Skin epidermis (tissue), 12 donors: ENCODE measurements around the gene CYP2J2.
"Not testable (repeated sequence)": the region's sequence is repeated elsewhere in the genome, so short reads cannot be mapped to it uniquely, and the experiment has no call there.

Experiments used
- H3K27ac ChIP-seq, 21 experiments: fragments of 200-600 bp; sonication (generic) in 11 of 21; one replicate each; pipeline ENCODE4 v1.5.0; 2020; ENCODE audit warnings: mild to moderate bottlenecking in 3 of 21, inconsistent platforms in 2 of 21, moderate library complexity in 2 of 21
- H3K4me3 ChIP-seq, 7 experiments: fragments of 200-600 bp; sonication (generic) in 2 of 7; one replicate each; pipeline ENCODE4 v1.5.0; 2020; ENCODE audit warnings: inconsistent platforms in 2 of 7, mild to moderate bottlenecking in 2 of 7, moderate library complexity in 1 of 7

CYP2J2 gene

DNA sequence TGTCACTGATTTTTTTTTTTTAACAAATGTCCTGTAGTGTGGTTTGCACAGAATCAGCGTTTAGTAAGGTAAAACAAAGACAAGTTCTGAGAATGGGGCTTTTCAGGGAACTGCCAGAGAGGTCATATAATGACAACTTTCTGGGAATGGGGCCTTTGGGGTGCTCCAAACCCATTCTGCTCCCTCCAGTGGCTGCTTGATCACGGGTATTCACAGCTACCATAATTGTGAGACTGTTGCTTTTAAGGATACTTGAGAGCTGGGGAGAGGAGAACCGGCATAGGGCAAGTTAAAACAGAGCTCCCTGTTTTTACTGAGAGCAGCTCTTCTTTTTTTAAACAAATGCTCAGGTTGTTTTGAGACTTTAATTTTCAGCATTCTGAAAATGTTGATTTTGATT is 48.2 kb downstream of the CYP2J2 start:
- Histone ChIP-seq H3K27ac (no peak overlapping the region), H3K4me3 (no peak overlapping the region)

DNA sequence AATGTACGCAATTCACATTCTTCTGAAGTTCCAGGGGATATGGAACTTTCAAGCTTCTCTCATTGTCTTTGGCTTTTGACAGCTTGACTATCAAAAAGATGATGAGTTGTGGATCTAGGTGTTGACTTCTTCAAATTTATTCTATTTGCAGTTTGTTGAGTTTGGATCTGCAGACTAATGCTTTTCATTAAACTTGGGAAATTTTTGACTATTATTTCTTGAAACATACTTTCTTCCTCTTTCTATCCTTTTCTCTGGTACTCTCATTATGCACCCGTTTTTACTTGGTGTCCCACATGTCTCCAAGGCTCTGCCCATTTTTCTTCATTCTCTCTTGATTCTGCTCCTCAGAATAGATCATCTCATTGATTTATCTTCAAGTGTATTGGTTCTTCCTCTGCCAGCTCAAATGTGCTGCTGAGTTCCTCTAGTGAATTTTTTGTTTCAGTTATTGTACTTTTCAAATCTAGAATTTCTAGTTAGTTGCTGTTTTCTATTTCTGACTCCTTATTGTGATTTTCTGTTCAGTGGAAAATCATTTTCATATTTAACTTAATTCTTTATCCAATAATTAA is 49.4 kb downstream of the CYP2J2 start:
- Histone ChIP-seq H3K27ac (no peak overlapping the region), H3K4me3 (no peak overlapping the region)

DNA sequence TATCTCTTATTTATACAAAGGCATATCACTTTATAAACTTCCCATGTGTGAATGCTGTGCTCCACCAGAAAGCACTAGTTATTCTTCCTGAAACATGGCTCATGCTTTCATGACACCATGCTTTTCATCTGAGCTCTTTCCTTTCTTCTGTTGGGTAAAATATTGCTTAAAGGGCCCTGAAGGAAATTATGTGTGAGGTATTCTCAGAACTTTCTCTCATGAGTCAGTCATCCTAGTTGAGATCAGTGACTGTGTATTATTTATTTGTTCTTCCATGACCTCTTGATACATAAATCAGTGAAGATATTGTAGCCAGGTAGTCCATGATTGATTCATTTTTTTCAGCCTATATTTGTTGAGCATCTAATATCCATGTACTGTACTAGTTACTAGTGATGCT is 54.8 kb downstream of the CYP2J2 start:
- Histone ChIP-seq H3K27ac (no peak overlapping the region), H3K4me3 (no peak overlapping the region)

DNA sequence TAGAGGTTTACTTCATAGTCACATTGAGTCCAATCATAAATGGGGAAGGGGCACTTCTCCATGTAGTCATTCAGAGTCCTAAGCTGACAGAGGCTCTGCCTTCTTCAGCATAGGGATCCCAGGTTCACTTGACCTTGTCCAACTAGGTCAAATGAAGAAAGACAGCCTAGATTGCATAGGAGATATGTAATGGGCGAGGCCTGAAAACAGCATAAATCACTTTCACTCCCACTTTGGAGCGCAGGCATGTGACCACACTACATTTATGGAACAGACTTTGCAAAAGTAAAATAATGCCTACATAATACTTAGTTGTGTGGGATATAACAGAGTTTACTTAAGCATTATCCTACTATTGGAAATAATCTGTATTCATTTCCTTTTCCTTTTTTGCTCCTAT is 60.1 kb downstream of the CYP2J2 start:
- no peak overlapping the region for H3K27ac ChIP-seq
- H3K4me3 ChIP-seq = no peak overlapping the region

DNA sequence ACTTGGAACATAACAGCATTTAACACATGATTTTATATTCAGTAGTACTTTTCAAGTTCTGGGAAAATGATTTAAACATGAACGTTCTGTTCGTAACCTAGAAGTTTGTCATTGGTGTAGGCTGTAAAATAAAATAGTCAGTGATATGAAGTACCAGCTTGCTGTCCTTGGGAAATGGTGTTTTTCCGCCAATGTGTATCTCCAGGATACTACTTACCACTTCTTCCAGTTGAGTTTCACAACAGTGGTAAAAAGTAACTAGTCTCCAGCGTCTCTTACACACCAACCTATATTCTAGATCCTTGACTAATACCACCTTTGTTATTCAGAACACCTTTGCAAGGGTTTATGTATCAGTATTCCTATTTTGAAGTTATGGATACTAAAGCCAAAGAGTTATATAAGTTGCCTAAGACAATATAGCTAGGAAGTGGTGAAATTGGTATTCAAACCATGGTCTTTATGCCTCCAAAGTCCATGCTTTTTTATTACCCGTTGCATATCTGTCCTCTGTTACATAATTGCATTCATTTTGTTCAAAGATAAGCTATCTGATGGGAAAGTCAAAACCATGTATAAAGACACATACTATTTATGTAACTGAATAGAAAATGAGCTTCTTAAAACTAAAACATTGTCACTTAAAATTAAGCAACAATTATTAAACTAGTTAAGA is 68.8 kb downstream of the CYP2J2 start:
- H3K27ac ChIP-seq = no peak overlapping the region
- H3K4me3 ChIP-seq = no peak overlapping the region

DNA sequence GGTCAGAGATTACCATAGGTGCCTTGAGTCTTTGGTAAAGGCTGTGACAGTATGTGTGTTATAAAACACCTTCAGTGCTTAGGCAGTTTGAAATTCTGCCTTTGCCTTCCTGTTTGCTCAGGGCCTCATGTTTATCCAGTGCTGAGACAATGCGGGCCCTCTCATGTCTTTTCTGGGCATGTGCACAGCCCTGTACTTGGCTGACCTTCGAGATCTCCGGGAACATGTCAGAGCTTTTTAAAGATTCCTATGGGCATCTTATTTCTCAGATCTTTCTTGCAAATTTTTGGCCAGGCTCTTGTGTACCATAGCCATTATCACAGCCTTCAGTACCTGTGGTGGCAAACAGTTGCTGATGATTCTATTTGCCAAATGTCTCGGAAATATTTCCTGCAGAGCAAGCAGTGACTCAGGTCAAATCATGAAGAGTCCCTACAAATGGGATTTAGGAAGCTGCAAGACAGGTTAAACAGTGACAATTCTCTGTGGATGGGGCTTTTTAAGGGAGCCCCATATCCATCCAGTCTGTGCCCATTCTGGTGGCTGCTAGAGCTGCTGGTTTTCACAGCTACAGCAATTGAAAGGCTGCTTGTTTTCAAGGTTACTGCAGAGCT is 69.7 kb downstream of the CYP2J2 start:
- no peak overlapping the region for H3K27ac ChIP-seq

DNA sequence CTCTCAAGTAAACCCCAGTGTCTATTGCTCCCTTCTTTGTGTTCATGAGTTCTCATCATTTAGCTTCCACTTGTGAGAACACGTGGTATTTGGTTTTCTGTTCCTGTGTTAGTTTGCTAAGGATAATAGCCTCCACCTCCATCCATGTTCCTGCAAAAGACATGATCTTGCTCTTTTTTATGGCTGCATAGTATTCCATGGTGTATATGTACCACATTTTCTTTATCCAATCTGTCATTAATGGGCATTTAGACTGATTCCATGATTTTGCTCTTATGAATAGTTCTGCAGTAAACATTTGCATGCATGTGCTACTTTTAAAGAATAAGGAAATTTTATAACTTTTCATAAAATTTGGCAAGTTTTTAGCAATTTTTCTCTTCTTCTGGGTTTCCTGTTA is 71.3 kb downstream of the CYP2J2 start:
- H3K27ac ChIP-seq, H3K4me3 ChIP-seq: not testable (repeated sequence)

More for the DNA sequence above, 69.7 kb downstream of the CYP2J2 start:
- H3K4me3 ChIP-seq = no peak overlapping the region

DNA sequence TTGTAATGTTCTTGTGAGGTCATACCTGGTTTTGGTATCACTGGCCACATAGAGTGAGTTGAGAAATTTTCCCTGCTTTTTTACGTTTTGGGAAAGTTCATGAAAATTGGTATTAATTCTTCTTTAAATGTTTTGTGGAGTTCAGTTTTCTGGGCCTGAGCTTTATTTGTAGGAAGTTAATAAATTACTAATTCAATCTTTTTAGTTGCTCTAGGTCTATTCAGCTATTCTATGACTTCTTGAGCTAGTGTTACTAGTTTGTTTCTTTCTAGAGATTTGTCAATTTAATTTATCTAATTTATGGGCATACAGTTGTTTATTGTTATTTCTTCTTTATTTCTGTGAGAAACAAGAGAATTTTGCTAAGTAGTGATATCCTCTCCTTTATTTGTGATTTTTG is 74.5 kb downstream of the CYP2J2 start:
- Histone ChIP-seq H3K4me3 (no peak overlapping the region), H3K27ac (no peak overlapping the region)

DNA sequence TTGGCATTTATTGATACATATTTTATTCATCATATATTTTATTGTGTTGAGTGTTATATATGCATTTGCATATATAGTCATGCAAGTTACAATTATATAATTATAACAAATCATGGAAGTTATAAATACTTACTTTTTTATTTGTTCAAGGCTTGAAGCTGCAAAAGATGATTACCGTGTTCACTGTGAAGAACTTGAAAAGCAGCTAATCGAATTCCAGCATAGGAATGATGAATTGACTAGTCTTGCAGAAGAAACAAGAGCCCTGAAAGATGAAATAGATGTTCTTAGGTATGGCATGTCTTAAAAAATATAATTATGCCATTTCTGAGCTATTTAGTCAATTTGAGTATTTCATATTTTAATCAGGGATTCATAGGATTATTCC is 79.7 kb downstream of the CYP2J2 start:
- no peak overlapping the region for H3K4me3 ChIP-seq
- no peak overlapping the region for H3K27ac ChIP-seq

DNA sequence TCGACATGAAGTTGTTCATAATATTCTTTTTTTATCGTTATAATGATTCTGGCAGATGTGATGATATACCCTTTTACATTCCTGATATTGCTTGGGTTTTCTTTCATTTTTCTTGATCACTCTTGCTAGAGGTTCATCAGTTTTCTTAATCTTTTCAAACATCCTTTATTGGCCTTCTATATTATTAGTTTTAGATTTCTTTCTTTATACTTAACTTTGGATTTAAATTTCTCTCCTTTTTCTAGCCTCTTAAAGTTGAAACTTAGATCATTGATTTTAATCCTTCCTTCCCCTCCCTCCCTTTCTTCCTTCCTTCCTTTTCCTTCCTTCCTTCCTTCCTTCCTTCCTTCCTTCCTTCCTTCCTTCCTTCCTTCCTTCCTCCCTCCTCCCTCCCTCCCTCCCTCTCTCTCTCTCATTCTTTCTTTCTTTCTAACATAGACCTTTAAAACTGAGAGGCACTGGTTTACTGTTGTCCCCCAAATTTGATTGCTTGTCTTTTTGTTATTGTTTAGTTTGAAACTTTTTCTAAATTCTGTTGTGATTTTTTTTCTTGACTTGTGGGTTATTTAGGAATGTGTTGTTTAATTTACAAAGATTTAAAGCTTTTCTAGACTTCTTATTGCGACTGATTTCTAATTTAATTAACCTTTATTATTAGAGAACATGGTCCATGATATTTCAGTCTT is 80.2 kb downstream of the CYP2J2 start:
- no peak overlapping the region for H3K27ac ChIP-seq

DNA sequence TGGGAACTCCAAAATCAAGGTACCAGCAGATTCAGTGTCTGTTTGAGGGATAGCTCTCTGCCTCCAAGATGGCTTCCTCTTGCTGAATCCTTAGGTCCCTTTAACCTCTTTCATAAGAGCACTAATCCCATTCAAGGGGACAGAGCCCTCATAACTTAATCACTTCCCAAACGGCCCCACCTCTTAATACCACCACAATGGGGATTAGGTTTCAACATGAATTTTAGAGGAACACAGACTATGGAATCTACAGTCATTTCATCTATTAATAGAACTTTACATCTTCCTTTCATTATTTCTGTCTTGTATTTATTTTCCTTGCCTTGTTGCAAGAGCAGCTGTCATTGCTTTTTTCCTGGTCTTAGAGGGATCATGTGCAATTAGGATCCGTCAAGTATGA is 81.5 kb downstream of the CYP2J2 start:
- Histone ChIP-seq H3K4me3 (no peak overlapping the region), H3K27ac (no peak overlapping the region)

More for the DNA sequence above, 80.2 kb downstream of the CYP2J2 start:
- no peak overlapping the region for H3K4me3 ChIP-seq
